Tibial artery (tissue), 4 donors: Measurements from ENCODE around the gene SYT7.

Source experiments
- DNase-seq, 2 donors: peaks; one replicate each; pipeline ENCODE4 v3.0.0-alpha.2; 2019
- H3K27ac ChIP-seq, 2 donors: fragments of 200-600 bp; sonication (generic) in 1 of 2; 1 replicate in 1 of 2; 2 replicates in 1 of 2; pipeline ENCODE4 v1.5.1; 2018 to 2019; ENCODE audit warnings: mild to moderate bottlenecking in 1 of 2
- H3K27me3 ChIP-seq, 2 donors: fragments of 200-600 bp; sonication (generic) in 1 of 2; one replicate each; pipeline versions ENCODE4 v1.5.1 to v1.6.0; 2016 to 2019
- H3K36me3 ChIP-seq, 3 donors: fragments of 200-600 bp; sonication (generic) in 2 of 3; one replicate each; pipeline ENCODE4 v1.5.1; 2016 to 2019; ENCODE audit warnings: mild to moderate bottlenecking in 2 of 3
- H3K4me1 ChIP-seq, 4 donors: fragments of 200-600 bp; sonication (generic) in 2 of 4; 1 replicate in 3 of 4; 2 replicates in 1 of 4; pipeline ENCODE4 v1.5.1; 2016 to 2019
- H3K4me3 ChIP-seq, 2 donors: fragments of 200-600 bp; sonication (generic) in 1 of 2; 1 replicate in 1 of 2; 2 replicates in 1 of 2; pipeline ENCODE4 v1.5.1; 2018 to 2019; ENCODE audit warnings: mild to moderate bottlenecking in 2 of 2
- H3K9me3 ChIP-seq, 3 donors: fragments of 200-600 bp; sonication (generic) in 1 of 3; one replicate each; pipeline ENCODE4 v1.5.1; 2016 to 2019
- CTCF ChIP-seq, 2 experiments: fragments of 200-600 bp in 1 of 2; fragments of 450-650 bp in 1 of 2; IDR thresholded peaks; one replicate each; pipeline ENCODE4 v1.5.1; 2017 to 2019; ENCODE audit warnings: antibody characterized with exemption in 2 of 2, mild to moderate bottlenecking in 1 of 2, moderate library complexity in 1 of 2
- intact Hi-C: fragments of 100-400 bp; cut with DNase I; formaldehyde crosslinking; loops from one replicate; pipeline ENCODE4 v1.15.0; 2023; ENCODE audit warnings: low total_unique reads

SYT7 gene

GRCh38 chr11:61498767-61499341 lies 82.0 kb downstream of the SYT7 start:
- TF ChIP-seq CTCF (IDR thresholded peaks at IDR 0.05), result no peak
- H3K36me3 ChIP-seq, result no peaks in the 10 kb centered on the region
- no peaks in the 10 kb centered on the region for H3K9me3 ChIP-seq
- DNase-seq, result no peak
- H3K27ac ChIP-seq, result no peak overlapping the region
- intact Hi-C loops, result no loop called here
- no peaks in the 10 kb centered on the region for H3K4me1 ChIP-seq
- no peaks in the 10 kb centered on the region for H3K27me3 ChIP-seq
- no peak overlapping the region for H3K4me3 ChIP-seq

DNA sequence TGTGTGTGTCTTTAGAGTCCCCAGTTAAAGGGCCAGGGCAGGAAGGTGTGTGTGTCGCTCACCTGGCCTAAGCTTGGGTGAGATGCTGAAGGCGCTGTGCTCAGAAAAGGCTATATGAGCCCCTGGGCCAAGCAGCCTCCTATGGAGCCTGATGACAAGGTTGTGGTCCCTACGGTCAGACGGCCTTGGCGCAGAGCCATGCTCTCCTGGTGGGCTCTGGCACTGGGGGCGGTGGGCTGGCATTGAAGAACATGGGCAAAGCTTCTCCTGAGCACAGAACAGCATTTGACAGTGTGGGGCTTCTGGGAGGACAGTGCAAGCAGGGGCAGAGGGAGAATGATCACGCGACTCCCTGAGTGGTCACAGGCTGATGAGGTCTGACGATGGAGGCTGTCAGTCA lies 83.0 kb downstream of the SYT7 start:
- H3K4me3 ChIP-seq, result no peak overlapping the region
- no peaks in the 10 kb centered on the region for H3K9me3 ChIP-seq
- no peak for TF ChIP-seq CTCF (IDR thresholded peaks at IDR 0.05)
- no peaks in the 10 kb centered on the region for H3K4me1 ChIP-seq
- DNase-seq, result no peak
- no peak overlapping the region for H3K27ac ChIP-seq
- H3K27me3 ChIP-seq, result no peaks in the 10 kb centered on the region
- intact Hi-C loops, result no loop called here
- no peaks in the 10 kb centered on the region for H3K36me3 ChIP-seq

GRCh38 chr11:61497473-61497872 lies 83.4 kb downstream of the SYT7 start:
- no peak overlapping the region for H3K4me3 ChIP-seq
- TF ChIP-seq CTCF (IDR thresholded peaks at IDR 0.05), result no peak
- no peak for DNase-seq

GRCh38 chr11:61496602-61497400 lies 84.1 kb downstream of the SYT7 start:
- H3K27me3 ChIP-seq, result no peaks in the 10 kb centered on the region

More at GRCh38 chr11:61497473-61497872, 83.4 kb downstream of the SYT7 start:
- intact Hi-C loops, result no loop called here
- Histone ChIP-seq H3K27me3 (no peaks in the 10 kb centered on the region), H3K36me3 (no peaks in the 10 kb centered on the region), H3K9me3 (no peaks in the 10 kb centered on the region), H3K27ac (no peak overlapping the region), H3K4me1 (no peaks in the 10 kb centered on the region)

GRCh38 chr11:61495801-61496601 lies 84.9 kb downstream of the SYT7 start:
- Histone ChIP-seq H3K9me3 (no peaks in the 10 kb centered on the region), H3K27me3 (no peaks in the 10 kb centered on the region), H3K27ac (no peak overlapping the region), H3K4me1 (no peaks in the 10 kb centered on the region), H3K36me3 (no peaks in the 10 kb centered on the region), H3K4me3 (no peak overlapping the region)
- no peak for DNase-seq
- TF ChIP-seq CTCF (IDR thresholded peaks at IDR 0.05), result no peak
- intact Hi-C loops, result no loop called here

More at GRCh38 chr11:61496602-61497400, 84.1 kb downstream of the SYT7 start:
- TF ChIP-seq CTCF (IDR thresholded peaks at IDR 0.05), result no peak
- Histone ChIP-seq H3K36me3 (no peaks in the 10 kb centered on the region), H3K27ac (no peak overlapping the region), H3K4me1 (no peaks in the 10 kb centered on the region), H3K4me3 (no peak overlapping the region), H3K9me3 (no peaks in the 10 kb centered on the region)
- DNase-seq, result no peak
- intact Hi-C loops, result no loop called here
